ENCODE measurements around the gene JPH2. TPM values are rescaled to one million over a fixed set of nuclear protein-coding genes. Genes with fewer than 3 reads are reported as not detected.

Gene JPH2
- total RNA-seq, 2 donors from 2014 or later = 169 to 179 TPM

- H3K27me3 ChIP-seq (replicated peaks; ENCODE audit: insufficient read depth) = no peaks in the 10 kb centered on the region
- H3K4me1 ChIP-seq (ENCODE audit: control insufficient read depth in 1 of 2, low read depth in 2 of 2) = no peaks in the 10 kb centered on the region
- no peaks in the 10 kb centered on the region for H3K9me3 ChIP-seq
- DNase-seq (ENCODE audit: low spot score) (no peak), ATAC-seq (ENCODE audit: insufficient number of reproducible peaks, low FRiP score, low read depth) (no peak)
- no peaks in the 10 kb centered on the region for H3K36me3 ChIP-seq
- TF ChIP-seq CTCF (IDR thresholded peaks at IDR 0.05) = no peak
- no peak overlapping the region for H3K4me3 ChIP-seq
- no peak overlapping the region for H3K27ac ChIP-seq
Measured at GRCh38 chr20:44231713-44232468, 44.9 kb upstream of the JPH2 start.

- H3K9me3 ChIP-seq = no peaks in the 10 kb centered on the region
- H3K27me3 ChIP-seq (replicated peaks; ENCODE audit: insufficient read depth) = no peaks in the 10 kb centered on the region
- no peaks in the 10 kb centered on the region for H3K4me1 ChIP-seq (ENCODE audit: control insufficient read depth in 1 of 2, low read depth in 2 of 2)
- DNase-seq (ENCODE audit: low spot score) (no peak), ATAC-seq (ENCODE audit: insufficient number of reproducible peaks, low FRiP score, low read depth) (no peak)
- no peak overlapping the region for H3K4me3 ChIP-seq
- no peaks in the 10 kb centered on the region for H3K36me3 ChIP-seq
- H3K27ac ChIP-seq = no peak overlapping the region
- TF ChIP-seq CTCF (IDR thresholded peaks at IDR 0.05) = no peak
Measured at GRCh38 chr20:44231193-44231592, 44.2 kb upstream of the JPH2 start.

- H3K36me3 ChIP-seq = no peaks in the 10 kb centered on the region
- H3K4me1 ChIP-seq (ENCODE audit: control insufficient read depth in 1 of 2, low read depth in 2 of 2) = no peaks in the 10 kb centered on the region
- no peaks in the 10 kb centered on the region for H3K27me3 ChIP-seq (replicated peaks; ENCODE audit: insufficient read depth)
- no peak overlapping the region for H3K4me3 ChIP-seq
- no peak overlapping the region for H3K27ac ChIP-seq
- ATAC-seq (ENCODE audit: insufficient number of reproducible peaks, low FRiP score, low read depth) = no peak
- no peak for TF ChIP-seq CTCF (IDR thresholded peaks at IDR 0.05)
- H3K9me3 ChIP-seq = no peaks in the 10 kb centered on the region
- DNase-seq (ENCODE audit: low spot score) = no peak
Measured at GRCh38 chr20:44228465-44229258, 41.7 kb upstream of the JPH2 start.

- no peak overlapping the region for H3K4me3 ChIP-seq
- no peaks in the 10 kb centered on the region for H3K36me3 ChIP-seq
- H3K27me3 ChIP-seq (replicated peaks; ENCODE audit: insufficient read depth) = no peaks in the 10 kb centered on the region
- H3K4me1 ChIP-seq (ENCODE audit: control insufficient read depth in 1 of 2, low read depth in 2 of 2) = no peaks in the 10 kb centered on the region
- H3K9me3 ChIP-seq = no peaks in the 10 kb centered on the region
- no peak for TF ChIP-seq CTCF (IDR thresholded peaks at IDR 0.05)
- DNase-seq (ENCODE audit: low spot score) (no peak), ATAC-seq (ENCODE audit: insufficient number of reproducible peaks, low FRiP score, low read depth) (no peak)
- no peak overlapping the region for H3K27ac ChIP-seq
Measured at GRCh38 chr20:44224637-44225036, 37.6 kb upstream of the JPH2 start.

GRCh38 chr20:44223721-44224120 lies 36.7 kb upstream of the JPH2 start:
- H3K4me3 ChIP-seq = no peak overlapping the region
- no peaks in the 10 kb centered on the region for H3K9me3 ChIP-seq
- H3K27me3 ChIP-seq (replicated peaks; ENCODE audit: insufficient read depth) = no peaks in the 10 kb centered on the region
- no peaks in the 10 kb centered on the region for H3K36me3 ChIP-seq
- H3K4me1 ChIP-seq (ENCODE audit: control insufficient read depth in 1 of 2, low read depth in 2 of 2) = no peaks in the 10 kb centered on the region
- no peak for DNase-seq (ENCODE audit: low spot score)
- ATAC-seq (ENCODE audit: insufficient number of reproducible peaks, low FRiP score, low read depth) = no peak
- TF ChIP-seq CTCF (IDR thresholded peaks at IDR 0.05) = no peak
- no peak overlapping the region for H3K27ac ChIP-seq

Measured in thoracic aorta (tissue), 2 donors.